ENCODE results near the gene PRKAG2.

The PRKAG2 gene

DNA sequence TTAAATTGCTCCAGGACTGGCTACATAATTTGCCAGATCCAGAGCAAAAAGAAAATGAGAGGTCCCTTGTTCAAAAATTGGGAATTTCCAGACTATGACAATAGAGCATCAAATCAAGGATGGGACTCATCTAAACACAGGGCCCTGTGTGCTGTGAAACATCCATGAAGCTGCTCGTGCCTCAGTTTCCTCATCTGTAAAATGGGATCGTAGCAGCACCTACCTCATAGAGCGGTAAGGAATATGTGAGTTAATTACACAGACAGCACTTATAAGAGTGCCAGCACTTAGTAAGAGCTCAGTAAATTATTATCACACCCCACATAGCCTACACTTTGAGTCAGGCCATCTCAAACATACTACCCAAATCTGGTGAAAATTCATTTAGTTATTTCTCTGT is 221.4 kb downstream of the PRKAG2 start:
- H3K27me3 ChIP-seq (replicated peaks) = no peaks in the 10 kb centered on the region
- H3K27ac ChIP-seq = no peak overlapping the region
- no peak overlapping the region for H3K4me3 ChIP-seq (ENCODE audit: low read depth, low read length)
- DNase-seq = no peak
- H3K36me3 ChIP-seq (replicated peaks) = no peaks in the 10 kb centered on the region
- in situ Hi-C loops (cut with HindIII; ENCODE audit: low pct_ligation_motif_present, low sequenced_read_pairs) = no loop called here
- TF ChIP-seq, protein P1, sequence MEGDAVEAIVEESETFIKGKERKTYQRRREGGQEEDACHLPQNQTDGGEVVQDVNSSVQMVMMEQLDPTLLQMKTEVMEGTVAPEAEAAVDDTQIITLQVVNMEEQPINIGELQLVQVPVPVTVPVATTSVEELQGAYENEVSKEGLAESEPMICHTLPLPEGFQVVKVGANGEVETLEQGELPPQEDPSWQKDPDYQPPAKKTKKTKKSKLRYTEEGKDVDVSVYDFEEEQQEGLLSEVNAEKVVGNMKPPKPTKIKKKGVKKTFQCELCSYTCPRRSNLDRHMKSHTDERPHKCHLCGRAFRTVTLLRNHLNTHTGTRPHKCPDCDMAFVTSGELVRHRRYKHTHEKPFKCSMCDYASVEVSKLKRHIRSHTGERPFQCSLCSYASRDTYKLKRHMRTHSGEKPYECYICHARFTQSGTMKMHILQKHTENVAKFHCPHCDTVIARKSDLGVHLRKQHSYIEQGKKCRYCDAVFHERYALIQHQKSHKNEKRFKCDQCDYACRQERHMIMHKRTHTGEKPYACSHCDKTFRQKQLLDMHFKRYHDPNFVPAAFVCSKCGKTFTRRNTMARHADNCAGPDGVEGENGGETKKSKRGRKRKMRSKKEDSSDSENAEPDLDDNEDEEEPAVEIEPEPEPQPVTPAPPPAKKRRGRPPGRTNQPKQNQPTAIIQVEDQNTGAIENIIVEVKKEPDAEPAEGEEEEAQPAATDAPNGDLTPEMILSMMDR (IDR thresholded peaks at IDR 0.05; ENCODE audit: low read depth, low read length, missing control alignments) = no peak

DNA sequence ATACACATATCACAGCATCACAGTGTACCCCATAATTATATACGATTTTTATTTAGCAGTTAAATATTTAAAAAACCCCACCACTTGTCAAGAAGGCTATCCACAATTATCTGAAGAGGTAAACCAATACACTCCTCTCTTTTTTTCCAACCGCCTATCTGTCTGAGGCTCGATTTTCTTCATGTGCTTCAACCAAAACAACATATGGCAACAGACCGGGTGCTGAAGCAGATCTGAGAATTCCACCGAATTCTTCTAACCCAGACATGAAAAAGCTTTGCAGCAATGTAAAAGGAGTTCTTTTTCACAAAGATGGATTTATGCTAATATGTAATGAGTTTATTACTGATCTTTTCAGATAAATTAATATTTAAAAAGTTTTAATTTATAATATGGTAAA is 224.8 kb downstream of the PRKAG2 start:
- TF ChIP-seq, protein P1 (IDR thresholded peaks at IDR 0.05; ENCODE audit: low read depth, low read length, missing control alignments) = no peak
- no peak for DNase-seq
- Histone ChIP-seq H3K27me3 (replicated peaks) (no peaks in the 10 kb centered on the region), H3K36me3 (replicated peaks) (no peaks in the 10 kb centered on the region), H3K4me3 (ENCODE audit: low read depth, low read length) (no peak overlapping the region), H3K27ac (no peak overlapping the region)
- in situ Hi-C loops (cut with HindIII; ENCODE audit: low pct_ligation_motif_present, low sequenced_read_pairs) = no loop called here

DNA sequence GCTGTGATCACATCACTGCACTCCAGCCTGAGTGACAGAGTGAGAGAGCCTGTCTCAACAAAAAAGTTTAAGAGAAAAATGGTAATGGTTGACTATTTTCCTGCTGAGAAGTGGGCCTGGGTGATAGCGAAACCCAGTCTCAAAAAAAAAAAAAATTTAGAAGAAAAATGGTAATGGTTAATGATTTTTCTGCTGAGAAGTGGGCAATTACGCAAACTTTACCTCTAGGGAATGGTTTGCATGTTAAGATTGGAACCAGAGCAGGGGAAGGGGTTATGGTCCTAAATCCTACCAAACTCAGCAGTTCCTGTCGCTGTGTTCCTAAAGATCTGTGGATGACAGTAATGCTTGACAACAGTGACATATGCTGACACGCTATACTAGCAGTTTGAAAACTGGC is 226.8 kb downstream of the PRKAG2 start:
- TF ChIP-seq, protein P1 (IDR thresholded peaks at IDR 0.05; ENCODE audit: low read depth, low read length, missing control alignments) = no peak
- in situ Hi-C loops (cut with HindIII; ENCODE audit: low pct_ligation_motif_present, low sequenced_read_pairs) = no loop called here
- Histone ChIP-seq H3K36me3 (replicated peaks) (no peaks in the 10 kb centered on the region), H3K27ac (no peak overlapping the region), H3K4me3 (ENCODE audit: low read depth, low read length) (no peak overlapping the region), H3K27me3 (replicated peaks) (no peaks in the 10 kb centered on the region)
- no peak for DNase-seq

DNA sequence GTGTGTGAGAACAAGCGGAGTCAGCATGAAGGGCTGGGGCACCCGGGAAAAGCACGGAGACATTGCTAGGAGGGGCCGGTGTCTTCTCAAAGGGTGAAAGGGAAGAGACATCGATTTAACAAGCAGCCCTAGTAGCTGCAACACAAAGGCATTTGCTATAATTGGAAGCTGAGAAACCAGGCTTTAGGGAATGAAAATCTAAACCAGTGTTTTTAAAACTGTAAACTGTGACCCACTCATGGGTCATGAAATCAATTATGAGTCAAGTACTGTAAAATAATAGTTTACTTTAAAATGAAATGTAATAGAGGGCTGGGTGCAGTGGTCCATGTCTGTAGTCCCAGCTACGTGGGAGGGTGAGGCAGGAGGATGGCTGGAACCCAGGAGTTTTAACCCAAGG is 228.5 kb downstream of the PRKAG2 start:
- no peak overlapping the region for H3K27ac ChIP-seq
- H3K36me3 ChIP-seq (replicated peaks) = no peaks in the 10 kb centered on the region
- H3K27me3 ChIP-seq (replicated peaks) = no peaks in the 10 kb centered on the region
- in situ Hi-C loops (cut with HindIII; ENCODE audit: low pct_ligation_motif_present, low sequenced_read_pairs) = no loop called here
- no peak for DNase-seq
- no peak overlapping the region for H3K4me3 ChIP-seq (ENCODE audit: low read depth, low read length)
- TF ChIP-seq, protein P1 (IDR thresholded peaks at IDR 0.05; ENCODE audit: low read depth, low read length, missing control alignments) = no peak

DNA sequence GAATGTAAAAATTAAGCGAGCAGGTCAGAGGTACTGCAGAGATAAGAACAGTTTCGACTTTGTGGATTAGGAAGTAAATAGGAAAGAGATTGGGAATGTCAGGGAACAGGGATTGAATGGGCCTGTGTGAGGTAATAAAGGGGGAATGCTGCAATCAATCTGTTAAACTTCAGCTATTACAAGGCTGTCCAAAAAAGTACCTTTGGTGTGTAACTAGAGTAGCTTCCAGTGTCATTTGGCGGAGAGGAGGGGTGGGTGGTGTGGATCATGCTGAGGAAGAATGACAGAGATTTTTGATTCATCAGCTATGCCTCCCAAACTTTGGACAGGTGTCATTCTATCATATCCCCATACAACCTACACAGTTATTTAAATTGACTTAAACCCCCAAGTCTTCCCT is 229.0 kb downstream of the PRKAG2 start:
- DNase-seq = no peak
- H3K4me3 ChIP-seq (ENCODE audit: low read depth, low read length) = no peak overlapping the region
- no peaks in the 10 kb centered on the region for H3K36me3 ChIP-seq (replicated peaks)
- H3K27ac ChIP-seq = no peak overlapping the region
- in situ Hi-C loops (cut with HindIII; ENCODE audit: low pct_ligation_motif_present, low sequenced_read_pairs) = no loop called here
- TF ChIP-seq, protein P1 (IDR thresholded peaks at IDR 0.05; ENCODE audit: low read depth, low read length, missing control alignments) = no peak
- no peaks in the 10 kb centered on the region for H3K27me3 ChIP-seq (replicated peaks)

DNA sequence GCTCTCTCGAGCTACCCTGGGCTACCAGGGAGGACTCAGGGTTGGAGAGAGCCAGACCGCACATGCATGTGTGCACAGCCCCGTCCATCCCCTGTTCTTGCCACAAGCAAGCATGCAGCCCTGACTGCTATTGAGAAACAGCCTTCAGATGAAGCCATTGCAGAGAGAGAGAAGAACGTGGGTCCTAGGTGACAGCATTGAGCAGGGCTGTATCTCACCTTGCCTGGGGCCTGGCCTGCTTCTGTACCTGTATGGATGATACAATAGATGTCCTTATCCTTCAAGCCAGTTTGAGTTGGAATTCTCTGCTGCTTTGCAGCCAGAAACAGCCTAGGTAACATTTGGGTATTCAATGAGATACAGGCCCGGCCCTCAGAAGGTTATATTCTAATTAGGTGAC is 229.9 kb downstream of the PRKAG2 start:
- DNase-seq = no peak
- Histone ChIP-seq H3K36me3 (replicated peaks) (no peaks in the 10 kb centered on the region), H3K27me3 (replicated peaks) (no peaks in the 10 kb centered on the region), H3K27ac (no peak overlapping the region), H3K4me3 (ENCODE audit: low read depth, low read length) (no peak overlapping the region)
- in situ Hi-C loops (cut with HindIII; ENCODE audit: low pct_ligation_motif_present, low sequenced_read_pairs) = no loop called here
- TF ChIP-seq, protein P1 (IDR thresholded peaks at IDR 0.05; ENCODE audit: low read depth, low read length, missing control alignments) = no peak

Data from brain microvascular endothelial cell (primary cell).